ENCODE data around the gene VILL. TPM values are rescaled to one million over a fixed set of nuclear protein-coding genes. Genes with fewer than 3 reads are reported as not detected.
A peak's percentile ranks its signal among the peaks of the same experiment; 100 is the strongest.

VILL gene
- total and polyA plus RNA-seq, 4 donors: 0.88 to 3.5 (median 1.6) TPM

DNA sequence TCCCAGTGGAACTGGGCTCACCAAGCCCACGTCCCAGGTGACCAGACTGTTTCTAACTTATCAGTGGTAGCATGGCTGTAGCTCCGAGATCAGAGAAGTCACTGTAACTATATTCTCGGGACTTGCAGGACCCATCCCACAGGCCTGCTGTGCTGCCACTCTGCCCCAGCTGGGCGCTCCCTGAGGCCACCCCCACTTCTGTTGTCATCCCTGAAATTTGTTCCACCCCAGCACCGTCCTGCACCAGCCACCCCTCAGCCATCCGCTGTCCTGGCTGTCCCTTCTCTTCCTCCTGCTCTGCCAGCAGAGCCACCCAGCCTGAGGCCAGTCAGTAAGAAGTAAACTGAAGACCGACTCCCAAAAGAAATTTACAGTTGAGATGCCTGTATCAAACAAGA is 33.0 kb upstream of the VILL start:
- WGBS: 73% methylated on average over 7 of the region's 7 CpGs
- Histone ChIP-seq H3K4me1 (ENCODE audit: control insufficient read depth in 4 of 4, insufficient read depth in 4 of 4, low read length in 3 of 4) (peaks cover 5 to 20% (median 11%) of the 10 kb centered on the region in 4 donors), H3K4me3 (ENCODE audit: low read depth in 1 of 3, low read length in 3 of 3) (no peak overlapping the region), H3K27ac (ENCODE audit: low read depth in 1 of 2, low read length in 2 of 2) (peak overlapping the region; percentile 25 to 39), H3K9me3 (ENCODE audit: control insufficient read depth in 4 of 4, low read length in 3 of 4) (no peaks in the 10 kb centered on the region), H3K36me3 (ENCODE audit: control insufficient read depth in 4 of 4, insufficient read depth in 3 of 4, low read depth in 1 of 4, low read length in 3 of 4) (peaks cover 0 to 5% (median 1%) of the 10 kb centered on the region in 4 donors), H3K9ac (ENCODE audit: low read depth in 1 of 2, low read length in 2 of 2) (no peak overlapping the region), H3K27me3 (ENCODE audit: control insufficient read depth in 4 of 4, insufficient read depth in 4 of 4, low read length in 3 of 4) (no peaks in the 10 kb centered on the region)
- TF ChIP-seq, protein P1, sequence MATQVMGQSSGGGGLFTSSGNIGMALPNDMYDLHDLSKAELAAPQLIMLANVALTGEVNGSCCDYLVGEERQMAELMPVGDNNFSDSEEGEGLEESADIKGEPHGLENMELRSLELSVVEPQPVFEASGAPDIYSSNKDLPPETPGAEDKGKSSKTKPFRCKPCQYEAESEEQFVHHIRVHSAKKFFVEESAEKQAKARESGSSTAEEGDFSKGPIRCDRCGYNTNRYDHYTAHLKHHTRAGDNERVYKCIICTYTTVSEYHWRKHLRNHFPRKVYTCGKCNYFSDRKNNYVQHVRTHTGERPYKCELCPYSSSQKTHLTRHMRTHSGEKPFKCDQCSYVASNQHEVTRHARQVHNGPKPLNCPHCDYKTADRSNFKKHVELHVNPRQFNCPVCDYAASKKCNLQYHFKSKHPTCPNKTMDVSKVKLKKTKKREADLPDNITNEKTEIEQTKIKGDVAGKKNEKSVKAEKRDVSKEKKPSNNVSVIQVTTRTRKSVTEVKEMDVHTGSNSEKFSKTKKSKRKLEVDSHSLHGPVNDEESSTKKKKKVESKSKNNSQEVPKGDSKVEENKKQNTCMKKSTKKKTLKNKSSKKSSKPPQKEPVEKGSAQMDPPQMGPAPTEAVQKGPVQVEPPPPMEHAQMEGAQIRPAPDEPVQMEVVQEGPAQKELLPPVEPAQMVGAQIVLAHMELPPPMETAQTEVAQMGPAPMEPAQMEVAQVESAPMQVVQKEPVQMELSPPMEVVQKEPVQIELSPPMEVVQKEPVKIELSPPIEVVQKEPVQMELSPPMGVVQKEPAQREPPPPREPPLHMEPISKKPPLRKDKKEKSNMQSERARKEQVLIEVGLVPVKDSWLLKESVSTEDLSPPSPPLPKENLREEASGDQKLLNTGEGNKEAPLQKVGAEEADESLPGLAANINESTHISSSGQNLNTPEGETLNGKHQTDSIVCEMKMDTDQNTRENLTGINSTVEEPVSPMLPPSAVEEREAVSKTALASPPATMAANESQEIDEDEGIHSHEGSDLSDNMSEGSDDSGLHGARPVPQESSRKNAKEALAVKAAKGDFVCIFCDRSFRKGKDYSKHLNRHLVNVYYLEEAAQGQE (IDR thresholded peaks at IDR 0.05): no peak
- no peak for TF ChIP-seq NR2F2 (IDR thresholded peaks at IDR 0.05)
- no peak for TF ChIP-seq JUND (IDR thresholded peaks at IDR 0.05)
- no peak for TF ChIP-seq TAF1 (conservative IDR thresholded peaks at IDR 0.05)
- TF ChIP-seq FOXA1 (IDR thresholded peaks at IDR 0.05): no peak
- TF ChIP-seq CTCF (IDR thresholded peaks at IDR 0.05; ENCODE audit: low read depth, low read length, missing input control): no peak
- TF ChIP-seq GABPA (IDR thresholded peaks at IDR 0.05 in 1 of 2, conservative IDR thresholded peaks at IDR 0.05 in 1 of 2): no peak
- TF ChIP-seq, protein P2, sequence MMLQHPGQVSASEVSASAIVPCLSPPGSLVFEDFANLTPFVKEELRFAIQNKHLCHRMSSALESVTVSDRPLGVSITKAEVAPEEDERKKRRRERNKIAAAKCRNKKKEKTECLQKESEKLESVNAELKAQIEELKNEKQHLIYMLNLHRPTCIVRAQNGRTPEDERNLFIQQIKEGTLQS (IDR thresholded peaks at IDR 0.05): no peak
- TF ChIP-seq, protein P3, sequence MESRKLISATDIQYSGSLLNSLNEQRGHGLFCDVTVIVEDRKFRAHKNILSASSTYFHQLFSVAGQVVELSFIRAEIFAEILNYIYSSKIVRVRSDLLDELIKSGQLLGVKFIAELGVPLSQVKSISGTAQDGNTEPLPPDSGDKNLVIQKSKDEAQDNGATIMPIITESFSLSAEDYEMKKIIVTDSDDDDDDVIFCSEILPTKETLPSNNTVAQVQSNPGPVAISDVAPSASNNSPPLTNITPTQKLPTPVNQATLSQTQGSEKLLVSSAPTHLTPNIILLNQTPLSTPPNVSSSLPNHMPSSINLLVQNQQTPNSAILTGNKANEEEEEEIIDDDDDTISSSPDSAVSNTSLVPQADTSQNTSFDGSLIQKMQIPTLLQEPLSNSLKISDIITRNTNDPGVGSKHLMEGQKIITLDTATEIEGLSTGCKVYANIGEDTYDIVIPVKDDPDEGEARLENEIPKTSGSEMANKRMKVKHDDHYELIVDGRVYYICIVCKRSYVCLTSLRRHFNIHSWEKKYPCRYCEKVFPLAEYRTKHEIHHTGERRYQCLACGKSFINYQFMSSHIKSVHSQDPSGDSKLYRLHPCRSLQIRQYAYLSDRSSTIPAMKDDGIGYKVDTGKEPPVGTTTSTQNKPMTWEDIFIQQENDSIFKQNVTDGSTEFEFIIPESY (IDR thresholded peaks at IDR 0.05): no peak
- TF ChIP-seq EGR1 (IDR thresholded peaks at IDR 0.05; ENCODE audit: low read depth in 2 of 2): no peak
- TF ChIP-seq HNF4A (conservative IDR thresholded peaks at IDR 0.05): no peak
- TF ChIP-seq SP1 (IDR thresholded peaks at IDR 0.05): no peak
- no peak for DNase-seq (ENCODE audit: low spot score)

DNA sequence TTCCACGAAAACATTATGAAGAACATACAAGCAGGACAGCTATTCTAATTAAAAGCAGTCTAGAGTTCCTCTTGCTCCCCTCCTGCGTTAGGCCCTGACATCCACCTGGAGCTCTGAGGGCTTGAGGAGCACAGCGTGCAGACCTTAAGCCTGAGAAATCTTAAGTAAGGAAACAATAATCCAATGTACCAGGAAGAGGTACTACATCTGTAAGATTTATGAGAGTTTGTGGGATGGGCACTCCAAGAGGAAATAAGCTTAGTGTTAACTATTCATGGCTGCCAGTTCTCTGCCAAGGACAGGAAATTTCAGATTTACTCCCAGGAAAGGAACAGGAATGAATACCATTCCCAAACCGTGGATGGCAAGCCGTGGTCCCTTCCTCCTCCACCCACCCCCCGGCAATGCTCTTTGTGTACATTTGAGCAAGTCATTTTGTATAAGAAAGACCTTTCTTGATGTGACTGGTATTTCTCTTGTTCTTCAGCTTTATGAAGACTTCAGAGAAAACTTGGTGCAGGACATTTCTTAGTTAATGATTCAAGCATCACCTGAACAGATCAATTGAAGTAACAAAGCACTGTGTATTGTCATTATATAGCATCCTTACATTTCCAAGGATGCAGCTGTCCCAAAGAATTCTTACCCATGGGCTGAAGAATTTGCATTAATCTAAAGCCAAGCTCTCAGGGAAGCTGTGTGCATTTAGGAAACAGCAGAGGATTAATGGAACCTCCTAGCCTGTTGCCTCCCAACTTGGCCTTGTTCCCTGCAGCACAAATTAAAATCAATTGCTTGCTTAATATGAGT is 28.8 kb upstream of the VILL start:
- peaks cover 7 to 48% (median 32%) of the 10 kb centered on the region in 4 donors for H3K4me1 ChIP-seq (ENCODE audit: control insufficient read depth in 4 of 4, insufficient read depth in 4 of 4, low read length in 3 of 4)
- H3K27me3 ChIP-seq (ENCODE audit: control insufficient read depth in 4 of 4, insufficient read depth in 4 of 4, low read length in 3 of 4): no peaks in the 10 kb centered on the region
- H3K9ac ChIP-seq (ENCODE audit: low read depth in 1 of 2, low read length in 2 of 2): peak overlapping the region in 1 of 2 donors; percentile 89
- no peak for DNase-seq (ENCODE audit: low spot score)
- H3K4me3 ChIP-seq (ENCODE audit: low read depth in 1 of 3, low read length in 3 of 3): peak overlapping the region in 1 of 3 donors; percentile 21
- H3K9me3 ChIP-seq (ENCODE audit: control insufficient read depth in 4 of 4, low read length in 3 of 4): no peaks in the 10 kb centered on the region
- 66% methylated on average over 6 of the region's 6 CpGs for WGBS
- peak; percentile 31 for TF ChIP-seq YY1 (IDR thresholded peaks at IDR 0.05)
- TF ChIP-seq GABPA (IDR thresholded peaks at IDR 0.05 in 1 of 2, conservative IDR thresholded peaks at IDR 0.05 in 1 of 2): no peak
- peak overlapping the region; percentile 90 to 98 for H3K27ac ChIP-seq (ENCODE audit: low read depth in 1 of 2, low read length in 2 of 2)
- H3K36me3 ChIP-seq (ENCODE audit: control insufficient read depth in 4 of 4, insufficient read depth in 3 of 4, low read depth in 1 of 4, low read length in 3 of 4): no peaks in the 10 kb centered on the region

Measured in liver (tissue), 9 donors.